Measurements from ENCODE around the gene ASAP2.

GRCh38 chr2:9192712-9193111 is 13.9 kb upstream of the ASAP2 start:
- TF ChIP-seq CTCF (optimal IDR thresholded peaks at IDR 0.05 in 1 of 3, IDR thresholded peaks at IDR 0.05 in 1 of 3, conservative IDR thresholded peaks at IDR 0.05 in 1 of 3; ENCODE audit: extremely low read depth in 1 of 3, insufficient read depth in 2 of 3, low read length in 3 of 3) (no peak), EZH2 (IDR thresholded peaks at IDR 0.05; ENCODE audit: low read length) (no peak)
